GM18861 (cell line): ENCODE results near the gene NHSL1.

ENCODE experiments used
- ATAC-seq: cut with Tn5 transposase; IDR thresholded peaks from one replicate; pipeline ENCODE4 v1.9.1; 2021; ENCODE audit not compliant: unreplicated experiment

Gene NHSL1

GRCh38 chr6:138374815-138375214, 124.5 kb downstream of the NHSL1 start:
- no peak for ATAC-seq

GRCh38 chr6:138374230-138374629, 125.1 kb downstream of the NHSL1 start:
- no peak for ATAC-seq

- ATAC-seq, result no peak
These were observed 126.4 kb downstream of the NHSL1 start for GRCh38 chr6:138372711-138373463.
